Central memory CD8-positive, alpha-beta T cell (primary cell): ENCODE measurements around the gene DDX3X.
"Not testable (repeated sequence)": the region's sequence is repeated elsewhere in the genome, so short reads cannot be mapped to it uniquely, and the experiment has no call there.

ENCODE experiments used
- ATAC-seq: fragments of 150-1000 bp; cut with Tn5 transposase; replicated peaks from 2 replicates; pipeline ENCODE4 v1.10.0; 2022; ENCODE audit warnings: mild to moderate bottlenecking, moderate FRiP score, moderate number of reproducible peaks; ENCODE audit not compliant: poor library complexity, severe bottlenecking; ENCODE audit errors: extremely low read depth
- DNase-seq, 2 donors: peaks; one replicate each; pipeline ENCODE4 v3.0.0; 2021; ENCODE audit warnings: low spot score in 2 of 2
- H3K27ac Mint-ChIP-seq: one replicate; pipeline ENCODE4 v1.8.0; 2022; ENCODE audit warnings: low read depth, mild to moderate bottlenecking, moderate library complexity, mixed read lengths
- H3K27me3 Mint-ChIP-seq: one replicate; pipeline ENCODE4 v1.8.0; 2022; ENCODE audit warnings: mixed read lengths
- H3K36me3 Mint-ChIP-seq: one replicate; pipeline ENCODE4 v1.8.0; 2022; ENCODE audit warnings: mild to moderate bottlenecking, moderate library complexity, mixed read lengths; ENCODE audit not compliant: insufficient read depth
- H3K4me1 Mint-ChIP-seq: one replicate; pipeline ENCODE4 v1.8.0; 2022; ENCODE audit warnings: mixed read lengths
- H3K4me3 Mint-ChIP-seq: one replicate; pipeline ENCODE4 v1.8.0; 2022; ENCODE audit warnings: mild to moderate bottlenecking, moderate library complexity, mixed read lengths
- H3K9me3 Mint-ChIP-seq: one replicate; pipeline ENCODE4 v1.8.0; 2022; ENCODE audit warnings: mixed read lengths

DDX3X gene

DNA sequence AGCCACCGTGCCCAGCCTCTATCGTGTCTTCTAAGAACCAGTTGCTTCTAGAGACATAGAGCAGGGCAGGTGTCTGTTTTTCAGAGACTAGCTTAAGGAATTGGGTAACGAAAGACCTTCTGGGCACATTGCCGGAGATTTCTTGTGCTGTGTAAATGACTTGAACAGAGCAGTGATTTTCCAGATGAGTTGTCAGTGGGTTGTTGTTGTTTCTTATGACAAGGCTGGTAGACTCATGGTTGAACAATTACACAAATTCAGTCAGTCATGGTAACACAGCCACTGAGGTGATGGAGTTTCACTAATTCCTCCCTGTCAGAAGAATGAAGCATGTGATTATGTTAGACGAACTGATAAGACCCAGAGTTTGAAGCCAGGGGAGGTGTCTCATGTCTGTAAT, 20.5 kb upstream of the DDX3X start:
- Mint-ChIP-seq H3K36me3 (no peaks in the 10 kb centered on the region), H3K4me1 (no peaks in the 10 kb centered on the region), H3K27ac (no peak overlapping the region), H3K9me3 (no peaks in the 10 kb centered on the region), H3K4me3 (no peak overlapping the region), H3K27me3 (no peaks in the 10 kb centered on the region)
- ATAC-seq (no peak), DNase-seq (no peak)

- Mint-ChIP-seq H3K27ac (no peak overlapping the region), H3K4me3 (no peak overlapping the region), H3K36me3 (no peaks in the 10 kb centered on the region), H3K4me1 (no peaks in the 10 kb centered on the region), H3K27me3 (no peaks in the 10 kb centered on the region), H3K9me3 (no peaks in the 10 kb centered on the region)
- DNase-seq: no peak
- ATAC-seq: no peak
These were observed 19.8 kb upstream of the DDX3X start for GRCh38 chrX:41314204-41314603.

GRCh38 chrX:41314881-41315280, 19.1 kb upstream of the DDX3X start:
- no peaks in the 10 kb centered on the region for H3K27me3 Mint-ChIP-seq
- no peak for DNase-seq
- no peaks in the 10 kb centered on the region for H3K4me1 Mint-ChIP-seq
- H3K4me3 Mint-ChIP-seq: no peak overlapping the region
- H3K9me3 Mint-ChIP-seq: no peaks in the 10 kb centered on the region
- H3K36me3 Mint-ChIP-seq: no peaks in the 10 kb centered on the region
- no peak overlapping the region for H3K27ac Mint-ChIP-seq
- ATAC-seq: no peak

DNA sequence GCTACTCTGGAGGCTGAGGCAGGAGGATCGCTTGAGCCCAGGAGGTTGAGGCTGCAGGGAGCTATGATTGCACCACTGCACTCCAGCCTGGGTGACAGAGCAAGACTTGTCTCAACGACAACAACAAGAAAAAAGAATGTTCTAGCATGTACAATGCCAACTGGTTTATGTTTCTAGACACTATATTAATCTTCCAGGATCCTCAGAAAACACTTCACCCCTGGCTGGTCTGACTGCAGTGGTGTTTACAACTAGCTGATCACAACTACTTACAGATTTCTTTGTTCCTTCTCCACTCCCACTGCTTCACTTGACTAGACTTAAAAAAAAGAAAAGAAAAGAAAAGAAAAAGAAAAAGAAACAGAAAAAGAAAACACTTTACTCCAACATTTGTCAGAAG, 17.7 kb upstream of the DDX3X start:
- not testable (repeated sequence) for H3K27ac Mint-ChIP-seq

DNA sequence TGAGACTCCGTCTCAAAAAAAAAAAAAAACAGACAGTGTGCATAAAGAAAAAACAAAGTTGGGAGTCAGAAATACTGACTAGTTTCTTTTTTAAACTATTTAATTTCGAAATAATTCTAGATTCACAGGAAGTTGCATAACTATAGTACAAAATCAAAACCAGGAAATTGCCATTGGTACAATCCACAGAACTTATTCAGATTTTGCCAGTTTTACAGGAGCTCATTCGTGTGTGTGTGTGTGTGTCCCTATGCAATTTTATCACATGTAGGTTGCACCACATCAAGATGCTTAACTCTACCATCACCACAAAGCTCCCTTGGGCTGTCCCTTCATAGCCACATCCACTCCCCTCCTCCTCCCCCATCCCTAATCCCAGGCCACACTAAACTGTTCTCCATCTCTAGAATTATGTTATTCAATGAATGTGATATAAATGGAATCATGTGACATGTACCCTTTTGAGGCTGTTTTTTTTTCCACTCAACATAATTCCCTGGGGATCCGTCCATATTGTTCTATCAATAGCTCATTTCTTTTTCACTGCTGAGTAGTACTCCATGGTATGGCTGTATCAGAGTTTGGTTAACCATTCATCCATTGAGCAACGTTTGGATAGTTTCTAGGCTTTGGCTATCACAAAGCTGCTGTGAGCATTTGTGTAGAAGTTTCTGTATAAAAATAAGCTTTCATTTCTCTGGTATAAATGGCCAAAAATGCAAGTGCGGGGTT, 16.3 kb upstream of the DDX3X start:
- no peaks in the 10 kb centered on the region for H3K36me3 Mint-ChIP-seq
- ATAC-seq: no peak
- no peaks in the 10 kb centered on the region for H3K9me3 Mint-ChIP-seq
- H3K4me3 Mint-ChIP-seq: no peak overlapping the region
- no peaks in the 10 kb centered on the region for H3K27me3 Mint-ChIP-seq
- no peaks in the 10 kb centered on the region for H3K4me1 Mint-ChIP-seq
- no peak for DNase-seq
- H3K27ac Mint-ChIP-seq: no peak overlapping the region

More for the DNA sequence above, 17.7 kb upstream of the DDX3X start:
- H3K4me3 Mint-ChIP-seq, H3K27me3 Mint-ChIP-seq, H3K36me3 Mint-ChIP-seq, H3K4me1 Mint-ChIP-seq, DNase-seq, ATAC-seq, H3K9me3 Mint-ChIP-seq: not testable (repeated sequence)

DNA sequence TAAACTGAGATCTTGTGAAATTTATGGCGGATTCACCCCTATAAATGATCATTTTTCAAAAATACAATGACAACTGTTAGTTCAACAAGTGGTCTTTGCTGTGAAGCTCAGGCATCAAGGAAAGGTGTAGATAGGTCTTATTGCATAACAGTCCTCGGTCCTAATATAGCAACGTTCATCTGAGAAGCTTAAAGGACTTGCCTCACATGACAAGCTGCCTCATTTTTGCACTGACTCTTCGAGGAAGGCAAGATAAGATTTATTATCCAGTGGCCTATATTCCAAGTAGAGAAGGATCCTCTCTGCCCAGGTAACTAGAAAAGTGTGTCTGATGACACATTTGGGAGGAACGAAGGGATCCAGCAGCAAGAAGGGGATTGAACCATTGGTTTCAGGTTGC, 13.6 kb upstream of the DDX3X start:
- H3K4me3 Mint-ChIP-seq: no peak overlapping the region

DNA sequence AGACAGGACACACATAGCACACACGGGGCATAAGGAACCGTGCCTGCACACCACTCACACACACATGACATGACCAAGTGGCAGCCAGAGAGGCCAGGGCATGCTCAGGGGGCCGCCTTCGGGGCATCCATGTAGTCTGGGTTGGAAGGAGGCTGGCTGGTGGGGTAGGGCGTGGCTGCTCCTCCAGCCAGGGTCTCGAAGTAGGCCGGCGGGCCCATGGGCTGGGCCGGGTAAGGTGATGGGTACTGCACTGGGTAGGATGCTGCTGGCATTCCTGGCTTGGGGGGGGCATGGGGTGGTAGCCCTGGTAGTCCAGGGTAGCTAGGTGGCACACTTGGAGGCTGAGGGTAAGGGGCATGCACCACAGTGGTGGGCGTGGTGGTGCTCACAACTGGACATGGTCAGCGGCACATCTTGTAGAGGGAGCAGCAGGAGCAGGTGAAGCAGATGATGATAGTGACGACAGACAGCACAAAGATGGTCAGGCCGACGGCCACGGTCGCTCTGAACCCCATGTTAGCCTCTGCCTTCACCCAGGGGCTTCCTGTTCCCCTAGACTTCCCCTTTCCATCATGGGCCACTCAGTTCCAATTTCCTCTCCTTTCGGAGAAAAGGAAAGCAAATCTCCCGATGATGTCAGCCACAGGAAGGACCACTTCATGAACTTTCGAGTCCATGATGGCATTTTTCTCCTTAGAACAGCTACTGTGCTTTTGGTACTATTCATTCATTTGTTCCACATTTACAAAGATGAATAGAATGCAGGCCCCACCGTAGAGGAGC, 10.9 kb upstream of the DDX3X start:
- H3K4me1 Mint-ChIP-seq: no peaks in the 10 kb centered on the region
- no peak overlapping the region for H3K4me3 Mint-ChIP-seq
- ATAC-seq (no peak), DNase-seq (no peak)
- no peaks in the 10 kb centered on the region for H3K36me3 Mint-ChIP-seq
- no peaks in the 10 kb centered on the region for H3K27me3 Mint-ChIP-seq
- no peaks in the 10 kb centered on the region for H3K9me3 Mint-ChIP-seq
- H3K27ac Mint-ChIP-seq: no peak overlapping the region

More for the DNA sequence above, 13.6 kb upstream of the DDX3X start:
- H3K27ac Mint-ChIP-seq: no peak overlapping the region
- H3K36me3 Mint-ChIP-seq: no peaks in the 10 kb centered on the region
- no peaks in the 10 kb centered on the region for H3K4me1 Mint-ChIP-seq
- DNase-seq (no peak), ATAC-seq (no peak)
- H3K27me3 Mint-ChIP-seq: no peaks in the 10 kb centered on the region
- no peaks in the 10 kb centered on the region for H3K9me3 Mint-ChIP-seq

DNA sequence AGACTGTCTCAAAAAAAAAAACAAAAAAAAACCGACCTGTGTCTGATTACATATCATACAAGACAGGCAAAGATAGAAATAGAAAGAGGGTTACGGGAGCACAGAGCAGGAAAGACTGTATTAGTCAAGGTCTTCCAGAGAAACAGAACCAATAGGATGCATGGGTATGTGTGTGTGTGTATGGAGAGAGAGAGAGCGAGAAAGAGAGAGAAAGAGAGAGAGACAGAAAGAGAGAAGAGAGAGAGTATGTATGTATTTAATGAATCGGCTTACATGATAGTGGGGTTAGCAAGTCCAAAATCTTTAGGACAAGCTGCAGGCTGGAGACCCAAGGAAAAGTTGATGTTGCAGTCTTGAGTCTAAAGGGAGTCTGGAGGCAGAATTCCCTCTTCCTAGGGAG, 7.5 kb upstream of the DDX3X start:
- no peak for DNase-seq
- Mint-ChIP-seq H3K36me3 (peaks cover 2% of the 10 kb centered on the region), H3K27ac (no peak overlapping the region), H3K4me3 (no peak overlapping the region), H3K27me3 (no peaks in the 10 kb centered on the region), H3K9me3 (no peaks in the 10 kb centered on the region), H3K4me1 (no peaks in the 10 kb centered on the region)
- ATAC-seq: no peak

GRCh38 chrX:41327341-41327740, 6.6 kb upstream of the DDX3X start:
- no peaks in the 10 kb centered on the region for H3K9me3 Mint-ChIP-seq
- H3K27me3 Mint-ChIP-seq: no peaks in the 10 kb centered on the region
- peaks cover 7% of the 10 kb centered on the region for H3K36me3 Mint-ChIP-seq
- DNase-seq (no peak), ATAC-seq (no peak)
- no peak overlapping the region for H3K4me3 Mint-ChIP-seq
- no peak overlapping the region for H3K27ac Mint-ChIP-seq
- H3K4me1 Mint-ChIP-seq: no peaks in the 10 kb centered on the region

GRCh38 chrX:41329101-41329500, 4.9 kb upstream of the DDX3X start:
- Mint-ChIP-seq H3K4me3 (no peak overlapping the region), H3K36me3 (peaks cover 25% of the 10 kb centered on the region), H3K27ac (no peak overlapping the region), H3K27me3 (no peaks in the 10 kb centered on the region), H3K4me1 (peaks cover 6% of the 10 kb centered on the region), H3K9me3 (no peaks in the 10 kb centered on the region)
- no peak for ATAC-seq
- DNase-seq: no peak

DNA sequence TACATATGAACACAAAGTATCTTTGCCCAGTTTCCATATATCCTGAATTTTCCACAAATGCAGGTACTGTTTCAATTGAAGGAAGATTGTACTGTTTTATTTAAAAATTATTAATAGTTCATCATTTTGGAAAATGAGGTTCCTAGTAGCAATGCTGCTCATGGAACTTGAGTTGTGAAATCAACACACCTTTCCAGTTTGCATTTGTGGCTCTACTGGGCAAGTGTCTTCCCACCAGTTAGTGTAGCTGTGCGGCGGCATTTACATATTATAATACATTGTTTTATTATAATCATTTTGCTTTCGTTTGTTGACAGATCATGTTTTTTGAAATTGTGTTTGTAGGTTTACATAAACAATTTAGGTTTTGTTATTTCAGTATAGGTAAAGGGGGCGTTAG, 2.0 kb upstream of the DDX3X start:
- no peaks in the 10 kb centered on the region for H3K27me3 Mint-ChIP-seq
- peaks cover 17% of the 10 kb centered on the region for H3K4me1 Mint-ChIP-seq
- ATAC-seq (no peak), DNase-seq (no peak)
- H3K36me3 Mint-ChIP-seq: peaks cover 49% of the 10 kb centered on the region
- no peaks in the 10 kb centered on the region for H3K9me3 Mint-ChIP-seq
- peak overlapping the region; percentile 98 for H3K4me3 Mint-ChIP-seq
- peak overlapping the region; percentile 100 for H3K27ac Mint-ChIP-seq

DNA sequence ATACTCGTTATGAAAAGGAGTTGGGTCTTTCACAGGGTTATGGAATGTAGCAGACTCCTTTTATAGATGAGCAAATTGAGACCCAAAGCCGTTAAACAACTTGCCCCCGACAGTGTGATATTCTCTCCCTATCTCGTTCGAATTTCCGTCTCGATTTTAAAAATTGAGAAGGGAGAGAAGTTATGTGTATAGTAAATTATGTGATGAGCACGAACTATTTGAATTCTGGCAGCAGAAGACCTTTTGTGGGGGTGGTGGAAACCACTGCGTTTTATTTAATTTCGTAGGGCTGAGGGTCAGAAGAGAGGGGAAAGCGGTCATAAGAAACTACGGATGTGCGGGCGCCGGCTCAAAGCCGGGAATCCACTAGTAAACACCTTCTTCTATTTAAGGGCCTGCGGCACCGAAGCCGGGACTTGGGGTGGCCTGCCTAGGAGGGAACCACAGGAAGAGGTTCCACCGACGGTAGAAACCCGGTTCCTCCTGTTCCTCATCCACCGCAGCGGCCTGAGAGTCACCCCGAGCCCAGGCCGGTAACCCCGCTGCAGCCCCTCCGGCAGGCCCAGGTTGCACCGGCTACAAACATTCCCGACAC, 1.5 kb upstream of the DDX3X start:
- DNase-seq: no peak
- Mint-ChIP-seq H3K4me3 (peak overlapping the region; percentile 98), H3K27me3 (no peaks in the 10 kb centered on the region), H3K4me1 (peaks cover 22% of the 10 kb centered on the region), H3K9me3 (no peaks in the 10 kb centered on the region), H3K27ac (peak overlapping the region; percentile 100), H3K36me3 (peaks cover 52% of the 10 kb centered on the region)
- no peak for ATAC-seq
